Measurements from ENCODE around the gene ZBTB20.

Gene ZBTB20

GRCh38 chr3:114552527-114552812 lies 594.6 kb downstream of the ZBTB20 start:
- Histone ChIP-seq H3K9me3 (ENCODE audit: control insufficient read depth, insufficient read depth, low read length) (no peaks in the 10 kb centered on the region), H3K4me2 (ENCODE audit: low read length) (no peak overlapping the region), H3K9me2 (replicated peaks; ENCODE audit: control insufficient read depth, low read length) (no peaks in the 10 kb centered on the region), H3K36me3 (ENCODE audit: control insufficient read depth, low read length) (no peaks in the 10 kb centered on the region), H3K27ac (ENCODE audit: low read depth, low read length) (no peak overlapping the region), H3F3A (ENCODE audit: control insufficient read depth, insufficient read depth) (no peaks in the 10 kb centered on the region), H4K20me1 (ENCODE audit: control insufficient read depth, insufficient read depth, low read depth, low read length) (no peaks in the 10 kb centered on the region), H3K4me3 (ENCODE audit: low read length) (no peak overlapping the region), H3K4me1 (ENCODE audit: control insufficient read depth, low read length) (no peaks in the 10 kb centered on the region), H3K79me2 (ENCODE audit: control insufficient read depth, low read length) (no peaks in the 10 kb centered on the region), H3K27me3 (ENCODE audit: control insufficient read depth, low read length) (no peaks in the 10 kb centered on the region)
- TF ChIP-seq, protein P1, sequence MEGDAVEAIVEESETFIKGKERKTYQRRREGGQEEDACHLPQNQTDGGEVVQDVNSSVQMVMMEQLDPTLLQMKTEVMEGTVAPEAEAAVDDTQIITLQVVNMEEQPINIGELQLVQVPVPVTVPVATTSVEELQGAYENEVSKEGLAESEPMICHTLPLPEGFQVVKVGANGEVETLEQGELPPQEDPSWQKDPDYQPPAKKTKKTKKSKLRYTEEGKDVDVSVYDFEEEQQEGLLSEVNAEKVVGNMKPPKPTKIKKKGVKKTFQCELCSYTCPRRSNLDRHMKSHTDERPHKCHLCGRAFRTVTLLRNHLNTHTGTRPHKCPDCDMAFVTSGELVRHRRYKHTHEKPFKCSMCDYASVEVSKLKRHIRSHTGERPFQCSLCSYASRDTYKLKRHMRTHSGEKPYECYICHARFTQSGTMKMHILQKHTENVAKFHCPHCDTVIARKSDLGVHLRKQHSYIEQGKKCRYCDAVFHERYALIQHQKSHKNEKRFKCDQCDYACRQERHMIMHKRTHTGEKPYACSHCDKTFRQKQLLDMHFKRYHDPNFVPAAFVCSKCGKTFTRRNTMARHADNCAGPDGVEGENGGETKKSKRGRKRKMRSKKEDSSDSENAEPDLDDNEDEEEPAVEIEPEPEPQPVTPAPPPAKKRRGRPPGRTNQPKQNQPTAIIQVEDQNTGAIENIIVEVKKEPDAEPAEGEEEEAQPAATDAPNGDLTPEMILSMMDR (IDR thresholded peaks at IDR 0.05; ENCODE audit: low read depth, low read length, poor library complexity, severe bottlenecking) = no peak
- no peak for TF ChIP-seq EZH2phosphoT487 (IDR thresholded peaks at IDR 0.05; ENCODE audit: borderline replicate concordance, low read length)

GRCh38 chr3:114551770-114552526 lies 595.1 kb downstream of the ZBTB20 start:
- Histone ChIP-seq H4K20me1 (ENCODE audit: control insufficient read depth, insufficient read depth, low read depth, low read length) (no peaks in the 10 kb centered on the region), H3K4me3 (ENCODE audit: low read length) (no peak overlapping the region), H3K9me2 (replicated peaks; ENCODE audit: control insufficient read depth, low read length) (no peaks in the 10 kb centered on the region), H3K79me2 (ENCODE audit: control insufficient read depth, low read length) (no peaks in the 10 kb centered on the region), H3K27me3 (ENCODE audit: control insufficient read depth, low read length) (no peaks in the 10 kb centered on the region), H3K27ac (ENCODE audit: low read depth, low read length) (no peak overlapping the region), H3K4me2 (ENCODE audit: low read length) (no peak overlapping the region), H3K9me3 (ENCODE audit: control insufficient read depth, insufficient read depth, low read length) (no peaks in the 10 kb centered on the region), H3K4me1 (ENCODE audit: control insufficient read depth, low read length) (no peaks in the 10 kb centered on the region), H3F3A (ENCODE audit: control insufficient read depth, insufficient read depth) (no peaks in the 10 kb centered on the region), H3K36me3 (ENCODE audit: control insufficient read depth, low read length) (no peaks in the 10 kb centered on the region)
- TF ChIP-seq, protein P1 (IDR thresholded peaks at IDR 0.05; ENCODE audit: low read depth, low read length, poor library complexity, severe bottlenecking) = no peak
- no peak for TF ChIP-seq EZH2phosphoT487 (IDR thresholded peaks at IDR 0.05; ENCODE audit: borderline replicate concordance, low read length)

GRCh38 chr3:114550165-114550564 lies 596.9 kb downstream of the ZBTB20 start:
- no peak overlapping the region for H3K4me2 ChIP-seq (ENCODE audit: low read length)
- no peaks in the 10 kb centered on the region for H3K9me2 ChIP-seq (replicated peaks; ENCODE audit: control insufficient read depth, low read length)
- no peak overlapping the region for H3K4me3 ChIP-seq (ENCODE audit: low read length)
- no peaks in the 10 kb centered on the region for H3K4me1 ChIP-seq (ENCODE audit: control insufficient read depth, low read length)
- H4K20me1 ChIP-seq (ENCODE audit: control insufficient read depth, insufficient read depth, low read depth, low read length) = no peaks in the 10 kb centered on the region
- H3K79me2 ChIP-seq (ENCODE audit: control insufficient read depth, low read length) = no peaks in the 10 kb centered on the region
- no peaks in the 10 kb centered on the region for H3F3A ChIP-seq (ENCODE audit: control insufficient read depth, insufficient read depth)
- no peaks in the 10 kb centered on the region for H3K36me3 ChIP-seq (ENCODE audit: control insufficient read depth, low read length)
- H3K27ac ChIP-seq (ENCODE audit: low read depth, low read length) = no peak overlapping the region
- TF ChIP-seq EZH2phosphoT487 (IDR thresholded peaks at IDR 0.05; ENCODE audit: borderline replicate concordance, low read length) = no peak
- TF ChIP-seq, protein P1 (IDR thresholded peaks at IDR 0.05; ENCODE audit: low read depth, low read length, poor library complexity, severe bottlenecking) = no peak
- H3K9me3 ChIP-seq (ENCODE audit: control insufficient read depth, insufficient read depth, low read length) = no peaks in the 10 kb centered on the region
- H3K27me3 ChIP-seq (ENCODE audit: control insufficient read depth, low read length) = no peaks in the 10 kb centered on the region
